Right ventricle myocardium inferior (tissue), 1 donor: ENCODE measurements around the gene RPS6KA2. TPM values are rescaled to one million over a fixed set of nuclear protein-coding genes. Genes with fewer than 3 reads are reported as not detected.

Experiments
- ATAC-seq: fragments of 200-7000 bp; cut with Tn5 transposase; one replicate; pipeline ENCODE4 v1.9.1; 2020; ENCODE audit warnings: mild to moderate bottlenecking, moderate library complexity
- DNase-seq: peaks from one replicate; pipeline ENCODE4 v3.0.0; 2021; ENCODE audit errors: missing footprints
- intact Hi-C: fragments of 100-400 bp; cut with DNase I; formaldehyde crosslinking; loops from one replicate; pipeline ENCODE4 v1.11.0; 2022
- total RNA-seq: library from RNA; stranded (reverse); fragmentation: NEBNext Ultra II Directional; extraction: Animal tissue kit (Norgen Biotek cat#: 25700); gene quantifications from one replicate; pipeline ENCODE4 v1.2.1, GENCODE V29; 2021
- donor health status: DM: no; HTN: yes; CAD: no; lungs with severe emphysema.

RPS6KA2 gene
- total RNA-seq, 1 donor from 2014 or later: 55.5 TPM

DNA sequence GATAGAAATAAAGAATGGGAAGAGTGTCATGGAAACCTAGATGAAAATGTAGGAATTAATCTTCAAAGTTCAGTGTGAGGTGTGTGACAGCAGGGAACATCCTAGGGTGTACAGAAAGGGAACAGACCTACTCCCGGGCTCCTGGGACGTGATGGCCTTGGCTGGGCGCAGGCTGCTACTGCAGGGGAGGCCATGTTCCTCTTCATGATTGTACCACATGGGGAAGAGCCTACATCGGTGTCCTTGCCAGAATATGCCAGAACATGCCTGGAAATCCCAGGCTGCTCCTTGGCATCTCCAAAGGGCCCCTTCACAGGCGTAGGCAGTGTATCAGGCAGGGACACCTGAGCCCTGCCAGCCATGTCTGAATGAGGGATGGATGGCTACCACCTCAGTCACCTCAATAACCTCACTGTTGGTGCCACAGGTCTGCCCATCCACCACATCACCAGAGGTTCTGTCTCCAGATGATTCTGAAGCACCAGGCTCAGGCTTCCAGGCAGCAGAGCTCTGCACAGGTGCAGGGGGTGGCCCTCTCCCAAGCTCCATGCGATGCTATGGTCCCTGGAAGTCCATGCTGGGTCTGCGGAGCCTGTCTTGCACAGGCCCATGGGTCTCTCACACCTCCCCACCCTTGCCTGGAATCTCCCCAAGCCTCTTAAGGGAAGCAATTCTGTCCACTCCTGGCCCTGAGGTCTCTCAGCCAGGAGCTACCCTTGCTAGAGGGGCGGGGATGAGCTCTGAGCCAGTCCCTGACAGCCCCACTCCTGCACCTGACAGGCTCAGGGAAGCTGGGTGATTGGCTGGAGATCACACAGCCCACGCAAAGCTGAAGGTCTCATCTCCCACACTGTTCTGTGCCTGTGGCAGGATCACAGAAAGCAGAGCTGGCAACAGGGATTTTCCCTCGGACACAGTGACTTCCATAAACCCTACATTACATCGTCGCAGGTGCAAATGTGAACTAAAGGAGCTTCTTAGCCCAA is 60.7 kb downstream of the RPS6KA2 start:
- DNase-seq (no peak), ATAC-seq (no peak)
- intact Hi-C loops: no loop called here

DNA sequence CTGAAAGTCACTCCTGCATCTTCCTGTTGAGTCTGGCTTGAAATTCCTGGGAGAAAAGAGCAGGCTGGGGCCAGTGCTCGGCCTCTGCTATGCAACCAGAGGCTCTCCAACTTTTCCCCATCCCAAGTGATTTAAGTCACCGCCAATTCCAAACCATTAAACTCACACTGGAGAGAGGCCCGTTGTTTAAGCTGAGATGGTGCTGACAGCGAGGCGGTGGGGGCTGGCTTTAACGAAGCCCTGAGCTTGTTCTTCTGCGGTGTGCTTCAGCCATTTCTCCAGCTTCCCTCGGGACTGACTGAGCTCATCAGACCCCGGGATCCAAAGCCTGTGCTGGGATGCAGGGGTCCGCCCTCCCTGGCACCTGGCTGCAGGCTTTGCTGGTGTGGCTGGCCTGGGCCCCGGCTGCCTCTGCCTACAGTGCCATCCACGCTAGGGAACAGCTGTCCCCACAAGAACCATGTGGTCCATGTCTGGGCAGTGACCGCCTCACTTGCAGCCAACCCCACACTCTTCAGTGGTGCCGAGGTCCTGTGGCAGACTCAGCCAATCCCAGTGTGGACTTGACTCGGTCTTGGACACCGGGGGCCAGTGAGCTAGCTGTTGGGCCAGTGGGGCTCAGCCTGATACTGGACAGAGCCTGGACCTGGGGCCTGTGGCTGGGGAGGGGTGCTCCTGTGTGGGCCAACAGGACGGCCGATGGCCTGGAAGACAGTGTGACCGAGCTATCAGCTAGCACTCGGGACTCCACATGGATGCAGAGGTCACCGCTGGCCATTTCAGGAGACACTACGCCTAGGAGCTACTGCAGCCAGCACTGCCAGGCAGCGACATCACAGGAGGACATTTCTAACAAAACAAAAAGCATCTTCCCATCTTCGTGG is 61.7 kb downstream of the RPS6KA2 start:
- intact Hi-C loops: no loop called here
- DNase-seq (peak; percentile 71), ATAC-seq (peak; percentile 83)

DNA sequence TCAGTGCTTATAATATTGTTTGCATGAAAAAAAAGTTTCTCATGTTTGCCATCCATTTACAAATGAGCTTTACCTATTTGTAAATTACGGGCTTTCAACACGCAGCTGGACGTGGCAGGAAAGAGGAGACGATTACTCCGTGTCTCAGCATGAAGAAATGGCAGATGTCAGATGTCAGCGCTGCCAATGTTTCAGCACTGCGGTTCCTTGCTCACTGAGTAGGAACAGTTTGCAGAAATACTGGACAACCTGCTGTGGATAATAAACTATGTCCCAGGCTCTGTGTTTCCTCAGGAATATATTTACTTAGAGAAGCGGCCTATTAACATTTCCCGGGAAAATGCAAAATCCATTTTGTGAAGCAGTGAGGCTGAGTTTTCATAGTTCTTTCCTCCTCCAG is 63.2 kb downstream of the RPS6KA2 start:
- DNase-seq: no peak
- ATAC-seq: no peak
- intact Hi-C loops: no loop called here

DNA sequence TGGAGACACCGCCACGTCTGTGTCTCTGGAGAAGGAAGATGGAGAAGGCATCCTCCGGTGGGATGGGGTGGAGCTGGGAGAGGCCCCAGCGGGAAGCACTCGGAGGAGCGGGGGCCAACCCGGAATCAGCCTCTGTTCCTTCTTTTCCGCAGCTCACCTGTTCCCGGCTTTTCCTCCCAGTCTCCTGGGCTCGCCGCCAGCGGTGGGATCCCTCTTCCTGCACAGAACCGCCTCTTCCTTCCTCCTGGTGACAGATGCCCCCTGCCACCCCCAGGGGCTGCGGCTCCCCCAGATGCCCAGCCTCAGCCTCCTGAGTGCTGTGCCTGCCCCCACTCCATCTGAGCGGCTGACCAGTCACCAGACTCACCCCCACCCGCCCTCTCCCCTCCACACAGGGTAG is 63.9 kb downstream of the RPS6KA2 start:
- ATAC-seq (no peak), DNase-seq (peak; percentile 56)
- intact Hi-C loops: no loop called here

DNA sequence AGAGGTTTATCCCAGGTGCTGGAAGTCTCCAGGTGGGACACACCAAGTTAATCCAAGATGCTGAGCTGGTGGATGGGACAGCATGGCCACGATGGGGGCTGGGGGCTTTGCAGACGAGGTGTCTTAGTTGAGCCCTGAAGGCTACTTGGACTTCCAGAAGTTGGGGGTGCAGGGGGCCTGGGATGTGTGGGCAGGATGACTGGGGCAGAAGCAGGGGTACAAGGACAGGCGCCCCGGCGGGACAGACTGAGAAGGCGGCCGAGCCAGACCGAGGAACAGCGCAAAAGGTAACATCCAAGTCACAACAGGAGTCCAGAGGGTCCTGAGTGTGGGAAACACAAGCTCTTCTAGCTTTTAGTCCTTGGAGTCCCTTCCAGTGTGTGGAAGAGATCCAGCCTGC is 64.3 kb downstream of the RPS6KA2 start:
- DNase-seq (peak; percentile 39), ATAC-seq (no peak)
- intact Hi-C loops: no loop called here

DNA sequence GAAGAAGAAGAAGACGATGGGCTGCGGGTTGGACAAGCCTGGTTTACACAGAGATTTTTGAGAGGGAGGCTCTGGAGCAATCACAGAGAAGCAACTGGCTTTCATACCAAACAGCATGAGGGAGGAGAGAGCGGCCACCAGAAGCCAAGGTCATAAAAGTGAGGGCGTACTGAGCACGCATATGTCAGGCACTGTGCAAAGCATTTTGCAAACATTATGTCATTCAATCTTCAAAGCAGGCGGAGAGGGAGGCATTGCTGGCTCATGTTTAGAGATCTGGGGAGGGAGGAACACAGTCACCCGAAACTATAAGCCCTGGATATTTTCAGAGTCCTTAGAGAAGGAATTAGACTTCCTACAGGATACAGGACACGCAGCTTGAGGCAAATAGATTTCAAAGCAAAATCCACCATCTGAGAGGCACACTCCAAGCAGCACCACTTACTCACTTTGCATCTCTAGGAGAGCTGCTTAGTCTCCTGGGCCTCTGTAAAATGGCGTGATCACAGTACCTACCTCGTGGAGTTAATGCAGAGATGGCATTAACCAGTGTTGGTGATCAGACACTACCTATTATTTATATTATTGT is 65.2 kb downstream of the RPS6KA2 start:
- intact Hi-C loops: no loop called here

DNA sequence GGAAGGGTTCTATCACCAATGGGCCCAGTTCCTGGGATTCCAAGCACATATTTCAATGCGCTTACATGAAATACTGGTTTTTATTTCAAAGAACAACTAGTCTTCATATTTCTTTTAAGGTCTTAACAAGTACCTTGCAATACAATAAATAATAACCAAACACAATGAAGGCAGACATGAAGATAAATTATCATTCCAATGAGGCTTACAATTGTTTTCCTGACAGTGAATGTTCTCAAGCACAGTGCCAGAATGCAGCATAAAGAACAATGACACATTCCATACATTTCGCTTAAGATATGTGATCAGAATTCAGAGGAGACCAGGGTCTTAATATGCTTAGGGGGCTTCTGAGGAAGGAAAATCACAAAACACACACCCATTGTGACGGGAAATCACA is 66.8 kb downstream of the RPS6KA2 start:
- ATAC-seq (no peak), DNase-seq (no peak)
- intact Hi-C loops: no loop called here

More for the DNA sequence above, 65.2 kb downstream of the RPS6KA2 start:
- no peak for DNase-seq
- ATAC-seq: no peak

DNA sequence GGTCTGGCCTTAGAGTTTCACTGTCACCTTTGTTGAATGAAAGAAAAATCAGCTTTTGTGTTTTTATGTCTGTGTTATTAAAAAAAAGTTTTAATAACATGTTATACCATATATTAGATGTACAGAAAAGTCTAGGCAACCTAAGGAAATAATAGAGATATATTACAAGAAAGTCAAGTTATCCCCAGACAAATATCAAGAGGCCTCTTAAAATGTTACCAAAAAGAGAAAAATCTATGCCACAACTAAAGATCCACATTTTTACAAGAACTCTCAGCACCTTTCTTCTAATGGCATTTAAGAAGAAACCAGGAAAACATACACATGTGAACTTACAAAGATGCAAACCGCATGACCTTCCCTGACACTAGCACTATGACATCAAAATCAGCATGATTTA is 67.4 kb downstream of the RPS6KA2 start:
- intact Hi-C loops: loop anchor here (5.0 kb wide), 1 partner anchor 177 kb away; the partner anchor contains the start of gene MPC1
- DNase-seq: no peak
- no peak for ATAC-seq

DNA sequence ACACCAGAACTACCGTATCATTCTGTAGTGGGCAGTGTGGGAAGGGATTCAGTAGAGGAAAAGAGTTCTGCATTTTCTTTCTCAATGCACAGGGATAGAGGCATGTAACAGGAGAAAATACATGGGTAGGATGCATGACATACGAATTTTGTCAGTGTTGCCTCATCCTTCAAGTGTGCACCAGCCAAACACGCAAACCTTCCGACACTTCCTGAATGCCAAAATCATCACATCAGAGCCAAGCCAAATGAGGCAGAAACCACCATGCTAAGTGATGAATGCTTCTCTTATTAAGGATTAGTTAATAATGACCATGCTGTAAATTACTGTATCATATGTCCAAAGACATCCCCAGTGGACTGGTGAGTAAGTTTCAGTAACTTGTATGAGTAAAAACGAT is 67.8 kb downstream of the RPS6KA2 start:
- no peak for ATAC-seq
- no peak for DNase-seq
- intact Hi-C loops: loop anchor here (5.0 kb wide), 1 partner anchor 177 kb away; the partner anchor contains the start of gene MPC1

DNA sequence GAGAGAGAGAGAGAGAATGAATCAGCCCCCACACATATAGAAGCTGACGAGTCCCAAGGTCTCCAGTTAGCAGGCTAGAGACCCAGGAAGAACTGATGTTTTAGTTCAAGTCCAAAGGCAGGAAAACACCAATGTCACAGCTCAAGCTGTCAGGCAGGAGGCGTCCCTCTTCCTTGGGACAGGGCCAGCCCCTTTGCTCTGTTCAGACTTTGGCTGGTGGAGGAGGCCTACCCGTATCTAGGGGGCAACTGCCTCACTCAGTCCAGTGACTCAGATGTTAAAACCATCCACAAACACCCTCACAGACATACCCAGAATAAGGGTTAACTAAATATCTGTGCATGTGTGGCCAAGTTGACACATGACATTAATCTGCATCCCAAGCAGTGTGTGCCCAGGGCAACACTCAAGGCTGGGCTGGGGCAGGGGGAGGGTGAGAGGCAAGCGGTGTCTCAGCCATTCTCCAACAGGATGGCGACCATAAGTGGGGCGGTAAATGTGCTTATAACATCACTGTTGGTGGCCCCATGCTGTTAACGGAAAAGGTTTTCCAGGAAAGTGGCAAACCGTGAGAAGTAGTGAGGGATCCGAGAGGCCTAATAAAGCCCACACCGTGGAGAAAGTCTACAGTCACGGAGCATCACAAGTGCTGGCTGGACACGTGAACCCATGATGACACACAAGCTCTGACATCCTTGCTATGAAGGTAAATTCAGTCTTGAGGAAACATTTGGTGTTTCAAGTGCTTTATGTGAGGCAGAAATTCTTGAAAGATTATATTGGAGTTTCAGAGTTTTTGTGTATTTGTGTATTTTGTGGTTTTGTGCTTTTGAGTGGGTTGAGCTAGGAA is 68.7 kb downstream of the RPS6KA2 start:
- ATAC-seq (no peak), DNase-seq (no peak)
- intact Hi-C loops: loop anchor here (5.0 kb wide), 1 partner anchor 176 kb away; the partner anchor contains the start of gene MPC1

DNA sequence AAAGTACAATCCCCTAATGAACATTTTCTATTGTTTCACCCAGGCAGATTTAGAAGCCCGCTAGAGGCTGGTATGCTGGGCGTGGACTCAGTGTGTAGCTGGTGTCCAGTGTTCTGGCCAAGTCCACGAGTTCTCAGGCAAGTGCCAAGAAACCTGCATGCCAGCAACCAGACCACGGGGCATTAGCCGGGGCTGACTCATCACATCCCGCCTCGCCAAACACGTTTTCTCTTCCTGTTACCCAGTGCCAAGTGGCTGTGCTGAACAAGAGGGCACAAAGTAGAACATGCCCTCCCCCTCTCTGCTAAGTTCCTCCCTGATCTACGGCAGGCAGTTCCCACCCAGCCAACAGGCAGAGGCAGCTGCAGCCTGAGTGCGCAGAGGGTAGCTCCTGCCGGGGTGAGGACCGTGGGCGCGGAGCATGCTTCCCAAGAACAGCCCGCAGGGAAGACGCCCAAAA is 70.2 kb downstream of the RPS6KA2 start:
- peak; percentile 87 for DNase-seq
- intact Hi-C loops: loop anchor here (1.0 to 5.0 kb wide), 4 partner anchors 18 to 175 kb away; partner anchors contain the start of genes MPC1 and RPS6KA2
- peak; percentile 94 for ATAC-seq

DNA sequence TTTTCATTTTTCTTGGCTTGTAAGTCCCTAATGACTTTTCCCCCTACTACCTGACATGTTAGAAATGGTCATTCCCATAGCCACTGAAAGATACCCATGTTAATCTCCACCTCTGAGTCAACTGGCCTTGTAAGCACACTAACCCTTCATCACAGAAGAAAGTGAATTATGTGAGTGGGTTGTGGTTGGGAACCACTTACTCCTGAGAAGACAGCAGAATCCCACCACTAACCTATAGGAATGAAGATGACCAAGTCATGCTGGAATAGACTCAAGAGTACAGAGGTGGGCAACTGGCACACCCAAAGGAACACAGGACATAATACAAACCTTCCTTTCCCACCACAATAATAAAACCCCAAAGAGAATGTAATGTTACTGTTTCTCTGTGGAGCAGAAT is 70.7 kb downstream of the RPS6KA2 start:
- intact Hi-C loops: loop anchor here (2.0 to 5.0 kb wide), 2 partner anchors 70 to 174 kb away; partner anchors contain the start of genes MPC1 and RPS6KA2
- no peak for ATAC-seq
- no peak for DNase-seq

DNA sequence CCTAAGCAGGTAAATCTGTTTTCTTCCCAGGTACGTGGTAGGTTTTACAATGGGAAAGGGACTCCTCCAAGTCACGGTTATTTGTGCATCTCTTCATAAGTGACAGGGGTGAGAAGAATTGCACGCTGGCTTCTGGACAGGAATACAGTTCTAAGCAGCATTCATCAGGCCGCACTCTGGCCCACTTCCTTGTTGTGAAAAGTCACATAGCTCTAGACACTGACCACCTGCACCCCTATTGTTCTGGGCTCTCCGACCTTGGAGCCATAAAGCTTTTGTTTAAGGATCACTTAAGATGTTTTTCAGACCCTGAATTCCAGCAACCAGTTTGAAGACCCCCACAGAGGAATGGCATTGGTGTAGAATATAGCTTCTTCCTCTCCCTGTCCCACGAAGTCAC is 72.0 kb downstream of the RPS6KA2 start:
- ATAC-seq: no peak
- no peak for DNase-seq
- intact Hi-C loops: loop anchor here (5.0 kb wide), 1 partner anchor 173 kb away; the partner anchor contains the start of gene MPC1

DNA sequence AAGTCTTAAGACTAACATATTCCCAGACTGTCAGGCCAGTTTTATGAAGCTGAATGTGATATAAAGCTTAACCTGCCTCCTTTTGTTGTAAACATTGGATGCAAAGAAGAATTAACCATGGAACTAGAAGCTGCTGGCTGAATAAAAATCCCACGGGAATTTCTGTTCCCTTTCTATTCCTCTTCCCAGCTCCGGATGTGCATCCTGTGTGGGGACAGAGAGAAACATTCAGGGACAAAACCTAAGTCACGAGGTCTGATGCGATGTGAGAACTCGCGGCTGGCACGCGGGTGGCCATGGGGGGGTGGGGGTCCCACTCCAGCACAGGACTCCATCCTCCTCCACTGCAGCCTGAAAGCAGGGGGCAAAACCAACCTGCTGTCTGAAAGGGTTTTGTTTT is 72.7 kb downstream of the RPS6KA2 start:
- no peak for DNase-seq

DNA sequence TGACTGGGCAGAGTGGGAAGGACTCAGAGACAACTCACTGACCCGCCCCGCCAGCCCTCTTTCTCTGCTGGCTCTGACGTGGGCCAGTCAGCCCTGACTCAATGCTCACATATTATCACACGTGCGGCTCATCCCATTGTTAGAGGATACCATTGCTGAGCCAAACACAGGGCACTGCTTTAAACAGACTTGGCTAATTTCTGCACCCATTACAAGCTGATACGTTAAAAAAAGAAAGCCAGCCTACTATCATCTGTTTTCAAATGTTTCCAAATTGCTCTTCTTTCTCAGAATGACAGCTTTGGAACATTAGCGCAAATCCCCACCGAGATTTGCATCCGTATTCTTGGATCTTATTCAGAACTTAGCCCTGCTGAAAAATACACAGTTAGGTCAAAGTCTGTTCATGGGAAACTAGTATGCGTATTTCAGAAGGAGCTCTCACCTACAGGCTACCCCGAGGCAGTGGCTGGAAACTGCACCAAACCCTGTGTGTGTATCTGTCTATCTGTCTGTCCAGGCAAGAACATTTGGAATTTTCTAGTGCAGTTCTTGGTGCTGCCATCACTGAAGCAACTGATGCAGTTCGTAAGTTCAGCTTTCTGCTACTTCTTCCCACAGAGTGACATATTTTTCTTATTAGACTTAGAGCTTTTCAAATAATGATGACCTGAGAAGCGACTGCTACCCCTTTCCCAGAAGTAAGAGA is 73.3 kb downstream of the RPS6KA2 start:
- ATAC-seq: no peak
- no peak for DNase-seq
- intact Hi-C loops: no loop called here

More for the DNA sequence above, 72.7 kb downstream of the RPS6KA2 start:
- ATAC-seq: peak; percentile 9
- intact Hi-C loops: no loop called here

DNA sequence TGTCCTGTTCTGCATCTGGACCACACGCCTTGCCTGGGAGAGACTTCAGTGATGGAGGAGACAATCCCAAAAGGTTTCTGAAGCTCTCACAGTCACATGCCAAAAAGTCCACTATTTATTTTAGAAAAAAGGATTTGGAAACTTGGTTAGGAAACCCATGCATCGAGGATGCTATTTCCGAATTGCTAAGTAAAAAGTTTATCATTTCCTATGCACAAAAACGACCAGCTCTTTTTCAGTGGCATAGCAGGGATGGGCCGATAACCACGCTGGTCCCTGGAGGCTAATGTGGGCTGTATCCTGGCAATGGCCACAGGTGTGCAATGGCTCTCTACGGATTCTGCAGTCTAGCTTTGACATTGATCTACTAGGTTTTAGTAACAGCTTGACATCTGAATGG is 74.5 kb downstream of the RPS6KA2 start:
- intact Hi-C loops: no loop called here
- DNase-seq (no peak), ATAC-seq (no peak)
